GM19438 (cell line): ENCODE data around the gene NINJ1.

Experiments
- ATAC-seq: cut with Tn5 transposase; IDR thresholded peaks from one replicate; pipeline ENCODE4 v1.9.1; 2021; ENCODE audit warnings: low read depth; ENCODE audit not compliant: unreplicated experiment

The NINJ1 gene

GRCh38 chr9:93091453-93092081 lies 42.5 kb downstream of the NINJ1 start:
- ATAC-seq: no peak

GRCh38 chr9:93091056-93091452 lies 43.0 kb downstream of the NINJ1 start:
- ATAC-seq: no peak

GRCh38 chr9:93090091-93090655 lies 43.9 kb downstream of the NINJ1 start:
- no peak for ATAC-seq

GRCh38 chr9:93089481-93089991 lies 44.5 kb downstream of the NINJ1 start:
- ATAC-seq: no peak

DNA sequence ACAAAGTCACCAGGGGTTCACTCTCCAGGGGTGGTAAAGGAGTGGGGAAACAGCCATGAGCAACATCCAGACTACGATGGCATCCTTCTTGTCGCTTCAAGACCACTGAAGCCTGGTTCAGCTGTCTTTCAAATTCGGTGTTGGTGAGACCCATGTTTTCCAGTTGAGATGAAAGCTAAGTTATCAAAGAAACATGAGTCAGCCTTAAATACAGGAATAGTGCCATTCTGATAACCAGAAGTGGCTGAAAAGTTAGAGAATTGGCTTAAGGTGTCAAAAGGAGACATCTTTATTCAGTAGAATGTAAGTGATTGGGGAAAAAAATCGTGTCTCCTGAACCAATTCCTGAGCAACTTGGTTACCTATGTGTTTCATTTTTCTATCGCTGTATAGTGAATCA lies 45.0 kb downstream of the NINJ1 start:
- ATAC-seq: no peak

DNA sequence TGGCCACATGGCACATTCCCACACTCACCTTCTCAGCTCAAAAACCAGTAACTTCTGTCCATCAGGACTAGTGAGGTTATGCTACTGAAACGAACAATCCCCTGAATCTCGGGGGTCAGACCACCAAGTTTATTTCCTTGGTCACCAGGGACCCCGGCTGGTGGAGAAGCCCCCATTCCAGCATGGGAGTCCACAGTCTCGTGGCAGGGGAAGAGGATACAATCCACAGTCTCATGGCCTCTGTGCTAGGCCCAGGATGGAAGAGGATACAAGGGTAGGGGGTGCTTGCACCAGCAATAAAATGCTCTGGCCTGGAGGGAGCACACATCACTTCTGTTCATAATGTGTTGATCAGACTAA lies 45.4 kb downstream of the NINJ1 start:
- no peak for ATAC-seq

- no peak for ATAC-seq
Observed at GRCh38 chr9:93087971-93088655, 45.9 kb downstream of the NINJ1 start.

DNA sequence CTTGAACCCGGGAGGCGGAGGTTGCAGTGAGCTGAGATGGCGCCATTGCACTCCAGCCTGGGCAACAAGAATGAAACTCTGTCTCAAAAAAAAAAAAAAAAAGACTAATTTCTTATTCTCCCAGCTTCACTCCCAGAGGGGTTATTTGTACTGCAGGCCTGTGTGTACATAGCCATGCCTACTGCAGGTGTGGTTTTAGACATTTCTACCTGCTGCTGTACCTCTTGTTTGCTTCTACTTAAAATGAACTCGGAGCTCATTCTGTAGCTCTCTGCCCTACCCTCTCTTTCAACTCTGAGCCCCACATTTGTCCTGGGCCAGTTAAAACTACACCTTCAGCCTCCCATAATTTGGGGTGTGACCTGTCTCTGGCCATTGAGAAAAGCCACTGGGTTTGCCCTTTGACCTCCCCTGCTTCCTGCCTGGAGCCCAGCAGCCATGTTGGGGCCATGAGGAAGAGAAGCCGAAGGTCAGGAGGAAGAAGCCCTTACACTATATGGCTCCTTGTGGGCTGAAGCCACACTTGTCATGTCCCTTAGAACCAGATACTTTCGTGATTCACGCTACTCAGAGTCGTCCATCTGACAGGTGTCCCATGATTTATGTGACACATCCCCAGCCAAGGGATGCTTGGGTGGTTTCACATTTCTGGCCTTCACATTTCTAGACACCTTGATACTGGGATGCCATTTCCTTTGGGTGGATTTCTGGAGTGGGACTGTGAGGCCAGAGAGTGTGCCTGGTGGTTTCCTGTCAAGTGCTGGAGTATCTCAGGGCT lies 47.4 kb downstream of the NINJ1 start:
- ATAC-seq: no peak

GRCh38 chr9:93085676-93086075 lies 48.4 kb downstream of the NINJ1 start:
- ATAC-seq: no peak

GRCh38 chr9:93084471-93084881 lies 49.6 kb downstream of the NINJ1 start:
- ATAC-seq: no peak

GRCh38 chr9:93083592-93084470 lies 50.2 kb downstream of the NINJ1 start:
- ATAC-seq: no peak

DNA sequence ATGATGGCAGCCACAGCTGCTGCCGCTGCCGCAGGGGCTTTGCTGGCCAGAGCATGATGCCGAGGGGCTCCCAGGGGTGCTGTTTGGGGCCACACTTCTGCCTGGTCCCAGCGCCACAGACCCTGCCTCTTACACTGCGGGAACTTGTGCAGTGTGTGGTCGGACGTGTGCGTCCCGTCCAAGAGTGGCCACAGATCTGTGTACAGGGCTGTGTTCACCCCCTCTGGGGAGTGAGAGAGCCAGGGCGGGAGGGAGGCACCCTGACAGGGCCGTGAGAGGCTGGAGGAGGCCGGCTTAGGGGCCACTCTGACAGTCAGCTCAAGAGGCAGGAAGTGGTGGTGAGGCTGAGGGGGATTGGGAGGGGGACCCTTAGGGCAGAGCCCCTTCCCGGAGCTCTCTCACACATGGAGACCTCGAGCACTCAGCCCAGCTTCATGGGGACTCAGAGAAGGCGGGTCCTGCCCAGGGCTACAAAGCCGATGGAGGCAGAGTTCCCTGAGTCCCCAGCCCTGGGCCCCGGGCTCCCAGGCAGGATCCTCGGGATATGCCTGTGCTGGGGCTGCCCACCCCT lies 51.1 kb downstream of the NINJ1 start:
- no peak for ATAC-seq

DNA sequence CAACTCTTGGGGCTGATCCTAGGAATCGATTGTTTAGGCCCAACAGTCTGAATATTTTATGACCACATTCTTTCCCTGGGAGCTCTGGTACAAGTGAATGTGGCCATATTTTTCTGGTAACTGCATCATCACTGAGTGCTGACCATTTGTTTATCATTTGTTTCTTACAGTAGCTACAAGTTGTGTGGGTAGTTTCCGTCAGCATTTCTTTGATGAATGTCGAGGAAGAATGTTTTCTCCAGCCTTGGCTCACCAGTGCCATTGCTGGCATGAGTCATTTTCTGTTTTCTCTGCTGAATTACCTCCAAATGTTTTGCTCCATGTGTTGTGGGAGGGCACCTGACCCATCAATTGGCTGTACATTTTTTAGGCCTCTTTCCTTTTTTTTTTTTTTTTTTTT lies 52.1 kb downstream of the NINJ1 start:
- no peak for ATAC-seq

- no peak for ATAC-seq
Observed at GRCh38 chr9:93081081-93081529, 52.9 kb downstream of the NINJ1 start.

- no peak for ATAC-seq
Observed at GRCh38 chr9:93080406-93080805, 53.6 kb downstream of the NINJ1 start.

DNA sequence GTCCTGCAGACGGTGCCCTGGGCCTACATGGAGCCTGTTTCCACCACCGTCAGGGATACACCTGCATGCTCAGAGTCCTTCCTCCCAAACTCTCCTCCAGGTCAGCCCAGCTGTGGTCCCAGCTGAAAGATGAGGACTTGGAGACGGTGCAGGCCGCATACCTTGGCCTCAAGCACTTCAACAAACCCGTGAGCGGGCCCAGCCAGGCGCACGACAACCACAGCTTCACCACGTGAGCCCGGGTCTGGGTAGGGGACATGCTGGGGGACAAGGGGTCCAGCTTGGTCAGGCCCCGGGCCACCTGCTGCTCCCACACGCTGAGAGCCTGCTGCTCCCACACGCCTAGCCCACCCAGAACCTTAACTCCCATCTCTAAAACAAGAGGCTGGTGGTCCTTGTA lies 54.7 kb downstream of the NINJ1 start:
- ATAC-seq: no peak

DNA sequence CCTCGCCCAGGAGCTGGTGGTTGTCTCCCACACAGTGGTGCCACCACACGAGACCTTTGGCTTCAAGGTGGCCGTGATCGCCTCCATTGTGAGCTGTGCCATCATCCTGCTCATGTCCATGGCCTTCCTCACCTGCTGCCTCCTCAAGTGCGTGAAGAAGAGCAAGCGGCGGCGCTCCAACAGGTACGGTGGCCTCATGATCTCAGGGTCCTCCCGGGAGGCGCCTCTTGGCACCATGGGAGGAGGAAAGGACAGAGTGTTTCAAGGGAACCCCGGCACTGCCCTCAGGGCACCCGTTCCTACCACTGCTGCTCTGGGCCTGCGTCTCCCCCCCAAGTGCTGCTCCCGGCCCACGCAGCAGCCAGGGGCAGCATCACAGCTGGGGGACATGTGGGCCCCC lies 56.2 kb downstream of the NINJ1 start:
- no peak for ATAC-seq

- no peak for ATAC-seq
Observed at GRCh38 chr9:93077367-93077766, 56.7 kb downstream of the NINJ1 start.

GRCh38 chr9:93076792-93077128 lies 57.3 kb downstream of the NINJ1 start:
- no peak for ATAC-seq
